Activated CD4-positive, alpha-beta memory T cell treated with anti-CD3 and anti-CD28 coated beads for 36 hours (primary cell): ENCODE measurements around the gene REM1. TPM values are rescaled to one million over a fixed set of nuclear protein-coding genes. Genes with fewer than 3 reads are reported as not detected.
"Not testable (repeated sequence)": the region's sequence is repeated elsewhere in the genome, so short reads cannot be mapped to it uniquely, and the experiment has no call there.

Experiments used
- CTCF ChIA-PET: fragments of 350-600 bp; sonication (Branson Sonifier 250); formaldehyde crosslinking; loops from one replicate; lab custom pipeline; 2021; ENCODE audit warnings: antibody characterized with exemption, inconsistent platforms; lab: Charles Lee
- POLR2A ChIA-PET: fragments of 350-600 bp; sonication (Branson Sonifier 250); formaldehyde crosslinking; loops from one replicate; lab custom pipeline; 2021; ENCODE audit warnings: antibody characterized with exemption; lab: Charles Lee
- DNase-seq: peaks from one replicate; pipeline ENCODE4 v3.0.0-alpha.2; 2020
- H3K27ac Mint-ChIP-seq: one replicate; pipeline ENCODE4 v1.8.0; 2021; ENCODE audit warnings: mixed read lengths
- H3K27me3 Mint-ChIP-seq: one replicate; pipeline ENCODE4 v1.8.0; 2021; ENCODE audit warnings: mixed read lengths
- H3K36me3 Mint-ChIP-seq: one replicate; pipeline ENCODE4 v1.8.0; 2021; ENCODE audit warnings: mixed read lengths
- H3K4me1 Mint-ChIP-seq: one replicate; pipeline ENCODE4 v1.8.0; 2021; ENCODE audit warnings: low read depth, mixed read lengths
- H3K4me3 Mint-ChIP-seq: one replicate; pipeline ENCODE4 v1.8.0; 2021; ENCODE audit warnings: mild to moderate bottlenecking, mixed read lengths
- H3K9me3 Mint-ChIP-seq: one replicate; pipeline ENCODE4 v1.8.0; 2021; ENCODE audit warnings: mixed read lengths
- intact Hi-C: fragments of 100-400 bp; cut with micrococcal nuclease; formaldehyde crosslinking; loops from one replicate; pipeline ENCODE4 v1.15.1; 2023
- total RNA-seq, 2 experiments: library from RNA; stranded (reverse); gene quantifications; one replicate each; pipeline ENCODE4 v1.2.3, GENCODE V29; 2021

REM1 gene
- total RNA-seq, 2 experiments from 2014 or later: not detected

DNA sequence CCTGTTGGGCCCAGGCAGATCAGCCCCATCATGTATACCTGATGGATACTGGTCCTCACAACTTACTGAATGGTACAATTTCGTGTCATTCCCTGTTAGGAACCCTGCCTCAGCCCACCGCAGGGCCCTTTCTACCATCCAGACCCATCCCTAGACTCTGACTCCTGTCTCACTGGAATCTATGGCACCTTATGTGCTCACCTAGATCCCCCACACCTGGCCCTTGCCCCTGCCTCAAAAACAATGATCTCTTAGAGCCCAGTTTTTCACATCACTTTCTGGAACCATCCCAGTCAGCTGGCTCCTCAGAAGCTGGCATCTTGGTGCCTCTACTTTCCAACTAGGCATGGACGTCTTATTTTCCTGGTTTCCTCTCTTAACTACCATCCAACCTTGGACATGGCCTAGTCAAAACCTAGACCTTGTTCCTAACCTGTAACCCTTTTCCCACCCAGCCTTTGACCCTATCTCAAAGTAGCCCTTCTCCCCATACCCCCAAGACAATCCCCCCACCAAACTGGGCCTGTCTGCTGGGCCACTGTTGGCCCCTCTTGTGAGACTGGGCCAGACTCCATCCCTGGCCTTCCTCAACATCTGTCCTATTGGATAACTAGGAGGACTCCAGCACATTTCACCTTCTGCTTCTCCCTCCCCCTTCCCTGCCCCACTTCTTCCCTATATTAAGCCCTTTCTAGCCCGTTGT is 40.1 kb downstream of the REM1 start:
- Mint-ChIP-seq H3K4me1 (peaks cover 15% of the 10 kb centered on the region), H3K27ac (no peak overlapping the region), H3K4me3 (no peak overlapping the region), H3K9me3 (no peaks in the 10 kb centered on the region), H3K36me3 (peaks cover 4% of the 10 kb centered on the region), H3K27me3 (no peaks in the 10 kb centered on the region)
- intact Hi-C loops: loop anchor here (2.0 kb wide), 3 partner anchors 32 to 208 kb away; partner anchors contain the start of gene BCL2L1
- DNase-seq: no peak
- POLR2A ChIA-PET: interaction anchor here (1.1 kb wide), 1 partner anchor 58 kb away, joined by 3 read pairs; no protein-coding TSS in a partner anchor
- CTCF ChIA-PET: interaction anchor here (1.4 to 4.0 kb wide), 3 partner anchors 13 to 208 kb away, joined by 8 to 16 read pairs (median 8); partner anchors contain the start of gene BCL2L1

DNA sequence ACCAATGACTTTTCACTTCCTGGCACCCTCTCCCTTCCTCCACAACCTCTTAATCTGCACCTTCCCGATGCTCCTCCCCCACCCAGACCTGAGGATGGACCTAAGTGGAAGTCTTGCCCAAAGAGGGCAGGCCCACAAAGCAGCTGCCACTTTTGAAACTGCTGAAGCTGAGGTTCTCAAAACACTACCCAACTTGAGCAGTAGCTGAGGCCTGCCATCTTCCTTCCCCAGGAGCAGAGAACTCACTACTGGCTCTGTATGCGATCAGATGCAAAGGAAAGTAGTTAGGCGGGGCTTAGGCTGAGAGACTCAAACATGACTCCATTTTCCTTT is 40.7 kb downstream of the REM1 start:
- CTCF ChIA-PET: interaction anchor here (1.4 to 4.0 kb wide), 3 partner anchors 13 to 208 kb away, joined by 8 to 16 read pairs (median 8); partner anchors contain the start of gene BCL2L1
- Mint-ChIP-seq H3K4me1 (peaks cover 19% of the 10 kb centered on the region), H3K36me3 (peaks cover 4% of the 10 kb centered on the region), H3K9me3 (no peaks in the 10 kb centered on the region), H3K4me3 (no peak overlapping the region), H3K27ac (no peak overlapping the region), H3K27me3 (no peaks in the 10 kb centered on the region)
- intact Hi-C loops: loop anchor here (2.0 kb wide), 3 partner anchors 31 to 207 kb away; partner anchors contain the start of gene BCL2L1
- POLR2A ChIA-PET: interaction anchor here (1.1 kb wide), 1 partner anchor 57 kb away, joined by 3 read pairs; no protein-coding TSS in a partner anchor
- DNase-seq: peak; percentile 59

DNA sequence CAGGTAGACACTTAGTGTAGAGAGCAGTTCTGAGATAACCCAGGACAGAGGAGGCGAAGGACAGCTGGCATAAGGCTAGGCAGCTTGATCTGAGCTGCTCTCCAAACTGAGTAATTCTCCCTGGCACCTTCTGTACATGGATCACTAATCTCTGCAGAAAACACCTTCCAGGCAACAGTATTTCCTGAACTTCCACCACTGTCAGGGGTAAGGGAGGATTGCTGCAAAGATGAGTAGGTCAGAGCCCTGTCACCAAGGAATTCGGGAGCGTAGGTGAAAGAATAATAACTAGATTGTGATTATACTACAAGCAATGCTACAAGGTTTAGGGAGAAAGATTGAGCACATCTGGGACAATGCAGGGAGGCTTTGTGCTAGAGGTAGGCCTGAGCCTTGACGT is 41.1 kb downstream of the REM1 start:
- H3K36me3 Mint-ChIP-seq: peaks cover 4% of the 10 kb centered on the region
- no peak overlapping the region for H3K27ac Mint-ChIP-seq
- H3K27me3 Mint-ChIP-seq: no peaks in the 10 kb centered on the region
- H3K9me3 Mint-ChIP-seq: no peaks in the 10 kb centered on the region
- DNase-seq: no peak
- peaks cover 22% of the 10 kb centered on the region for H3K4me1 Mint-ChIP-seq
- intact Hi-C loops: no loop called here
- ChIA-PET CTCF (interaction anchor here (1.4 to 4.0 kb wide), 3 partner anchors 14 to 207 kb away, joined by 8 to 16 read pairs (median 8); partner anchors contain the start of gene BCL2L1), POLR2A (interaction anchor here (1.1 kb wide), 1 partner anchor 57 kb away, joined by 3 read pairs; no protein-coding TSS in a partner anchor)
- H3K4me3 Mint-ChIP-seq: no peak overlapping the region

DNA sequence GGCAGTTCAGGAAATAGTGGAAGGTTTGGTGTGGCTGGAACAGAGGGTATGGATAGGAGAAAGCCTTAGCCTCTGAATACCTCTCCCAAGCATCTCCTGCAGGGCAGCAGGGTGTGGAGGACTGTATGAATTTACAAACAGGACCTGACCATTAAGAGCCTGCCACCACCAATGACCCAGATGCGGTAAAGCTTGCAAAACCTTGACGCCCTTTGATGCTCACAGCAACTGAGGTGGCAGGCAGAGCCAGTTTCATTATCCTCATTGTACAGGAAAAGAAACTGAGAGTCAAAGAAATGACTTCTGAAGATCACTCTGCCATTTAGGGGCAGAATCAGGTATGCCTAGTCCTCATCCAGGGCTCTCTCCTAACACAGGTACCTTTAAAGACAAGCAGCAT is 41.6 kb downstream of the REM1 start:
- intact Hi-C loops: no loop called here
- Mint-ChIP-seq H3K9me3 (no peaks in the 10 kb centered on the region), H3K4me1 (peaks cover 24% of the 10 kb centered on the region), H3K36me3 (peaks cover 4% of the 10 kb centered on the region), H3K27me3 (no peaks in the 10 kb centered on the region), H3K4me3 (no peak overlapping the region), H3K27ac (no peak overlapping the region)
- POLR2A ChIA-PET: no interaction called here
- CTCF ChIA-PET: interaction anchor here (1.4 to 4.0 kb wide), 3 partner anchors 14 to 207 kb away, joined by 8 to 16 read pairs (median 8); partner anchors contain the start of gene BCL2L1
- peak; percentile 62 for DNase-seq

DNA sequence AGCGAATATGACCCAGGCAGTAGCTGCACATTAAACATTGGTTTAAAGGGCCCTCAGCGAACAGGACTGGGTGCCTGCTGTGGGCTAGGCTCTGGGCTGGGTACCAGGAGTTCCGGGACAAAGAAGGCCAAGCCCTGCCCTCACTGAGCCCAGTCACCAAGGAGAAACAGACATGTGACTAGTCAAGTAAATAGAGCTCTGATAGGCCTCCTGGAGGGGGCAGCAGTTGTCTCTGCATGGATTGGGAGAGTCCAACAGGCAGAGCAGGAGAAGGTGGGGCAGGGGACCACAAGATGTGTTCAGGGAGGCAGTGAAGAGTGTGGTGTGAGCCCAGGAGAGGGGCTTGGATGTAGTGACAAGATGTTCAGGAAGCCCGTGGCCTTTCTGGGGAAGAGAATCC is 42.3 kb downstream of the REM1 start:
- POLR2A ChIA-PET: no interaction called here
- no peak overlapping the region for H3K4me3 Mint-ChIP-seq
- peaks cover 8% of the 10 kb centered on the region for H3K36me3 Mint-ChIP-seq
- no peak overlapping the region for H3K27ac Mint-ChIP-seq
- peak; percentile 18 for DNase-seq
- H3K9me3 Mint-ChIP-seq: no peaks in the 10 kb centered on the region
- H3K27me3 Mint-ChIP-seq: no peaks in the 10 kb centered on the region
- CTCF ChIA-PET: interaction anchor here (0.7 to 4.0 kb wide), 2 partner anchors 15 to 96 kb away, joined by 3 to 16 read pairs; no protein-coding TSS in a partner anchor
- peaks cover 30% of the 10 kb centered on the region for H3K4me1 Mint-ChIP-seq
- intact Hi-C loops: no loop called here

DNA sequence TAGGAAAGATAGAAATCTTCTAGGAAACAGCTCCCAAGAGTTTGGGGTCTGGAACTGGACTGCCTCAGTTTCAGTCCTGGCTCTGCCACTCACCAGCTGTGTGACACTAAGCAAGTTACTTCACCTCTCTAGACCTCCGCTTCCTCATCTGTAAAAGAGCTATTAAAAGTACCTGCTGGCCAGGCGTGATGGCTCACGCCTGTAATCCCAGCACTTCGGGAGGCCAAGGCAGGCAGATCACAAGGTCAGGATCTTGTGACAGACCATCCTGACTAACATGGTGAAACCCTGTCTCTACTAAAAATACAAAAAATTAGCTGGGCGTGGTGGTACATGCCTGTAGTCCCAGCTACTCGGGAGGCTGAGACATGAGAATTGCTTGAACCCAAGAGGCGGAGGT is 46.2 kb downstream of the REM1 start:
- H3K4me3 Mint-ChIP-seq, intact Hi-C loops, DNase-seq, H3K36me3 Mint-ChIP-seq, H3K9me3 Mint-ChIP-seq, H3K27ac Mint-ChIP-seq, POLR2A ChIA-PET, H3K27me3 Mint-ChIP-seq: not testable (repeated sequence)
- CTCF ChIA-PET: interaction anchor here (0.7 to 1.5 kb wide), 4 partner anchors 9 to 91 kb away, joined by 3 to 9 read pairs (median 5); no protein-coding TSS in a partner anchor
- peaks cover 40% of the 10 kb centered on the region for H3K4me1 Mint-ChIP-seq

DNA sequence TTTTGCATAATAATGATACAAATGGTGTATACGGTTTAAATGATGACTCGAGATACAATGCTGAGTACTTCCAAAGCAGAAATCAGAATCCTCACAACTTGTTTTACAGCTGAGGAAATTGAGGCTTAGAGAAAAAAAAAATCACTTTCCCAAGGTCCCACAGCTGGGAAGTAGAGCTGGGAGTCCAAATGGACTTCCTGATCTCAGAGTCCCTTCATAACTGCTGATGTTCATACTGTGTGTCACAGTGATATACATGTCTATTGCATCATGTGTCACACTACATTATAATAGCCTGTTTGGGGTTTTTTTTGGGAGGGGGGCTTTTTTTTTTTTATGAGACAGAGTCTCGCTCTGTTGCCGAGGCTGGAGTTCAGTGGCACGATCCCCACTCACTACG is 47.6 kb downstream of the REM1 start:
- intact Hi-C loops: no loop called here

DNA sequence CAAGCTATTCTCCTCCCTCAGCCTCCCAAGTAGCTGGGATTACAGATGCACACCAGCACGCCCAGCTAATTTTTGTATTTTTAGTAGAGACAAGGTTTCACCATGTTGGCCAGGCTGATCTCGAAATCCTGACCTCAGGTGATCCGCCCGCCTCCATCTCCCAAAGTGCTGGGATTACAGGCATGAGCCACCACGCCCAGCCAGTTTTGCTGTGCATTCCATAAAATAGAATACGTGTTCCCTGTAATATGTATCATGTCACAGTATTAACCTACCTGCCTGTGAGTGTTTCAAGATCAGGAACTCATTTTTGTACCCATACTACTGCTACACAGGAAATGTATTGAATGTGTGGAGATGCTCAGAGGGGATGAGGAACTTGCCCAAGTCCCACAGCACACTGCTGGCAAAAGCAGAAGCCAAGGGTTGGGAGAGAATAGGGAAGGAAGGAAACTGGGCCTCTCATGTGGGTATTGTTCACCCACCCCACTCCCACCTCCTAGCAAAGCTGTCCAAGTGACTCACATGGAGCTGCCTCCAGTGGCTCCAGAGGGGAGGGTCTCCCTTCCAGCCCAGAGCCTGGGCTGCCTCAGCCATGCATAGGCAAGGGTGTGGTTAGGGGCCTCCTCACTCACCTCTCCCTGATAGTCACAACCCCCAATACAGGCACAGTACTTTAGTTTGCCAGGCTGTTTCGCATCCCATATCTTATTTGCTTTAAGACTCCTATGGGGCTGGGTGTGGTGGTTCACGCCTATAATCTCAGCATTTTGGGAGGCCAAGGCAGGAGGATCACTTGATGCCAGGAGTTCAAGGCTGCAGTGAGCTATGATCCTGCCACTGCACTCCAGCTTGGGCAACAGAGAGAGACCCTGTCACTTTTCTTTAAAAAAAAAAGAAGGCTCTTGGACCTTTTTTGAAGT is 48.5 kb downstream of the REM1 start:
- intact Hi-C loops: no loop called here
- POLR2A ChIA-PET: no interaction called here
- no peaks in the 10 kb centered on the region for H3K9me3 Mint-ChIP-seq
- no peaks in the 10 kb centered on the region for H3K27me3 Mint-ChIP-seq
- peaks cover 19% of the 10 kb centered on the region for H3K36me3 Mint-ChIP-seq
- peaks cover 45% of the 10 kb centered on the region for H3K4me1 Mint-ChIP-seq
- H3K27ac Mint-ChIP-seq: no peak overlapping the region
- no peak for DNase-seq
- CTCF ChIA-PET: interaction anchor here (0.6 to 1.2 kb wide), 2 partner anchors 38 to 89 kb away, joined by 3 to 5 read pairs; no protein-coding TSS in a partner anchor
- no peak overlapping the region for H3K4me3 Mint-ChIP-seq

More for the DNA sequence above, 47.6 kb downstream of the REM1 start:
- Mint-ChIP-seq H3K27me3 (no peaks in the 10 kb centered on the region), H3K27ac (no peak overlapping the region), H3K4me1 (peaks cover 45% of the 10 kb centered on the region), H3K4me3 (no peak overlapping the region), H3K9me3 (no peaks in the 10 kb centered on the region), H3K36me3 (peaks cover 19% of the 10 kb centered on the region)
- CTCF ChIA-PET: interaction anchor here (0.6 to 1.2 kb wide), 3 partner anchors 35 to 90 kb away, joined by 3 to 5 read pairs (median 5); no protein-coding TSS in a partner anchor
- POLR2A ChIA-PET: no interaction called here
- no peak for DNase-seq

DNA sequence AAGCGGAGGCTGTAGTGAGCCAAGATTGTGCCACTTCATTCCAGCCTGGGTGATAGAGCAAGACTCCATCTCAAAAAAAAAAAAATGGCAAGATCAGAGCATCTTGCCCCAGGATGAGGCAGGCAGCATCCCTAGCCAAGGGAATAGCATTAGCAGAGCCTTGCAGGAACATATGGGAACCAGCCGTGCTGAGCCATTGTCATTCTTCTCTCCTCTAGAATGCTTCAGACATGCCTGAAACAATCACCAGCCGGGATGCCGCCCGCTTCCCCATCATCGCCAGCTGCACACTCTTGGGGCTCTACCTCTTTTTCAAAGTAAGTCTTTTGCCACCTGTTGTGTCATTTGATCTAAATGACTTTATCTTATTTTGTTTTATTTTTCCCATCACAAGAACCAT is 52.2 kb downstream of the REM1 start:
- Mint-ChIP-seq H3K4me3 (no peak overlapping the region), H3K4me1 (peaks cover 19% of the 10 kb centered on the region), H3K27ac (no peak overlapping the region), H3K9me3 (no peaks in the 10 kb centered on the region), H3K27me3 (no peaks in the 10 kb centered on the region), H3K36me3 (peaks cover 26% of the 10 kb centered on the region)
- POLR2A ChIA-PET: no interaction called here
- CTCF ChIA-PET: interaction anchor here (1.5 kb wide), 1 partner anchor 33 kb away, joined by 3 read pairs; no protein-coding TSS in a partner anchor
- intact Hi-C loops: no loop called here
- no peak for DNase-seq
